Activated T-helper 17 cell treated with anti-CD3 and anti-CD28 coated beads, Interleukin-2, amount 50 U/mL, for 72 hours (primary cell): ENCODE data around the gene NEURL1B. TPM values are rescaled to one million over a fixed set of nuclear protein-coding genes. Genes with fewer than 3 reads are reported as not detected.
"Not testable (repeated sequence)": the region's sequence is repeated elsewhere in the genome, so short reads cannot be mapped to it uniquely, and the experiment has no call there.

Experiments used
- ATAC-seq: fragments of 150-1000 bp; cut with Tn5 transposase; replicated peaks from 2 replicates; pipeline ENCODE4 v1.10.0; 2021; ENCODE audit warnings: mild to moderate bottlenecking, moderate library complexity
- H3K27ac Mint-ChIP-seq: one replicate; pipeline ENCODE4 v1.8.0; 2022; ENCODE audit warnings: mixed read lengths
- H3K27me3 Mint-ChIP-seq: one replicate; pipeline ENCODE4 v1.8.0; 2022; ENCODE audit warnings: mixed read lengths
- H3K36me3 Mint-ChIP-seq: one replicate; pipeline ENCODE4 v1.8.0; 2022; ENCODE audit warnings: low read depth, mild to moderate bottlenecking, mixed read lengths
- H3K4me1 Mint-ChIP-seq: one replicate; pipeline ENCODE4 v1.8.0; 2022; ENCODE audit warnings: mixed read lengths
- H3K4me3 Mint-ChIP-seq: one replicate; pipeline ENCODE4 v1.8.0; 2022; ENCODE audit warnings: mild to moderate bottlenecking, mixed read lengths
- H3K9me3 Mint-ChIP-seq: one replicate; pipeline ENCODE4 v1.8.0; 2022; ENCODE audit warnings: mixed read lengths
- total RNA-seq, 2 donors: library from RNA; stranded (reverse); gene quantifications; one replicate each; pipeline ENCODE4 v1.2.3, GENCODE V29; 2022

NEURL1B gene
- total RNA-seq, result 1 to 10 TPM in 1 of 2 donors, under 1 TPM in 1; 0.52 to 1.2 TPM

GRCh38 chr5:172640822-172641358, at the start of gene NEURL1B:
TSS of gene NEURL1B (plus strand) at chr5:172641263. CDS start at chr5:172641407, 144 bp downstream.
- Mint-ChIP-seq H3K4me3 (peak within 1 kb of the TSS; percentile 30), H3K4me1 (no peaks in the 10 kb centered on the region), H3K36me3 (no peaks in the 10 kb centered on the region), H3K27me3 (peaks cover 28% of the 10 kb centered on the region), H3K9me3 (no peaks in the 10 kb centered on the region), H3K27ac (no peak within 1 kb of the TSS)
- peak; percentile 79 for ATAC-seq

- H3K4me3 Mint-ChIP-seq, result no peak overlapping the region
- H3K27ac Mint-ChIP-seq, result no peak overlapping the region
- no peaks in the 10 kb centered on the region for H3K36me3 Mint-ChIP-seq
- H3K4me1 Mint-ChIP-seq, result no peaks in the 10 kb centered on the region
- H3K27me3 Mint-ChIP-seq, result peaks cover 11% of the 10 kb centered on the region
- H3K9me3 Mint-ChIP-seq, result no peaks in the 10 kb centered on the region
- ATAC-seq, result no peak
These were observed 49.4 kb upstream of the NEURL1B start for GRCh38 chr5:172591636-172592035.

GRCh38 chr5:172592881-172593280, 48.2 kb upstream of the NEURL1B start:
- no peak for ATAC-seq
- no peak overlapping the region for H3K27ac Mint-ChIP-seq
- H3K27me3 Mint-ChIP-seq, result peaks cover 11% of the 10 kb centered on the region
- no peaks in the 10 kb centered on the region for H3K36me3 Mint-ChIP-seq
- no peaks in the 10 kb centered on the region for H3K4me1 Mint-ChIP-seq
- H3K9me3 Mint-ChIP-seq, result no peaks in the 10 kb centered on the region
- H3K4me3 Mint-ChIP-seq, result no peak overlapping the region

- Mint-ChIP-seq H3K4me3 (no peak overlapping the region), H3K4me1 (no peaks in the 10 kb centered on the region), H3K9me3 (no peaks in the 10 kb centered on the region), H3K27ac (no peak overlapping the region), H3K36me3 (no peaks in the 10 kb centered on the region), H3K27me3 (peaks cover 11% of the 10 kb centered on the region)
- ATAC-seq, result no peak
These were observed 47.8 kb upstream of the NEURL1B start for GRCh38 chr5:172593306-172593705.

GRCh38 chr5:172593721-172594235, 47.3 kb upstream of the NEURL1B start:
- H3K36me3 Mint-ChIP-seq, result no peaks in the 10 kb centered on the region
- peaks cover 11% of the 10 kb centered on the region for H3K27me3 Mint-ChIP-seq
- no peak overlapping the region for H3K27ac Mint-ChIP-seq
- ATAC-seq, result no peak
- no peak overlapping the region for H3K4me3 Mint-ChIP-seq
- H3K4me1 Mint-ChIP-seq, result no peaks in the 10 kb centered on the region
- H3K9me3 Mint-ChIP-seq, result no peaks in the 10 kb centered on the region

- peaks cover 11% of the 10 kb centered on the region for H3K27me3 Mint-ChIP-seq
- no peaks in the 10 kb centered on the region for H3K36me3 Mint-ChIP-seq
- H3K9me3 Mint-ChIP-seq, result no peaks in the 10 kb centered on the region
- no peak overlapping the region for H3K4me3 Mint-ChIP-seq
- H3K27ac Mint-ChIP-seq, result no peak overlapping the region
- no peaks in the 10 kb centered on the region for H3K4me1 Mint-ChIP-seq
- no peak for ATAC-seq
These were observed 46.6 kb upstream of the NEURL1B start for GRCh38 chr5:172594431-172594830.

- Mint-ChIP-seq H3K27me3 (peaks cover 11% of the 10 kb centered on the region), H3K27ac (no peak overlapping the region)
- ATAC-seq, result no peak
These were observed 46.1 kb upstream of the NEURL1B start for GRCh38 chr5:172594867-172595466.

GRCh38 chr5:172595596-172596455, 45.2 kb upstream of the NEURL1B start:
- no peaks in the 10 kb centered on the region for H3K4me1 Mint-ChIP-seq
- H3K36me3 Mint-ChIP-seq, result no peaks in the 10 kb centered on the region
- no peaks in the 10 kb centered on the region for H3K9me3 Mint-ChIP-seq
- H3K4me3 Mint-ChIP-seq, result no peak overlapping the region
- H3K27me3 Mint-ChIP-seq, result peaks cover 11% of the 10 kb centered on the region
- no peak overlapping the region for H3K27ac Mint-ChIP-seq
- no peak for ATAC-seq

More at GRCh38 chr5:172594867-172595466, 46.1 kb upstream of the NEURL1B start:
- Mint-ChIP-seq H3K9me3 (no peaks in the 10 kb centered on the region), H3K36me3 (no peaks in the 10 kb centered on the region), H3K4me3 (no peak overlapping the region), H3K4me1 (no peaks in the 10 kb centered on the region)

GRCh38 chr5:172596638-172597231, 44.3 kb upstream of the NEURL1B start:
- Mint-ChIP-seq H3K27me3 (peaks cover 11% of the 10 kb centered on the region), H3K4me1 (no peaks in the 10 kb centered on the region), H3K4me3 (no peak overlapping the region), H3K36me3 (no peaks in the 10 kb centered on the region), H3K27ac (no peak overlapping the region), H3K9me3 (no peaks in the 10 kb centered on the region)
- ATAC-seq, result no peak

- no peak for ATAC-seq
- Mint-ChIP-seq H3K36me3 (no peaks in the 10 kb centered on the region), H3K4me3 (no peak overlapping the region), H3K4me1 (no peaks in the 10 kb centered on the region), H3K27me3 (peaks cover 9% of the 10 kb centered on the region), H3K9me3 (no peaks in the 10 kb centered on the region), H3K27ac (no peak overlapping the region)
These were observed 43.3 kb upstream of the NEURL1B start for GRCh38 chr5:172597755-172598155.

GRCh38 chr5:172598251-172599203, 42.5 kb upstream of the NEURL1B start:
- Mint-ChIP-seq H3K27me3 (peaks cover 7% of the 10 kb centered on the region), H3K4me3 (no peak overlapping the region), H3K9me3 (no peaks in the 10 kb centered on the region), H3K4me1 (no peaks in the 10 kb centered on the region), H3K27ac (no peak overlapping the region), H3K36me3 (no peaks in the 10 kb centered on the region)
- no peak for ATAC-seq

GRCh38 chr5:172599204-172599567, 41.9 kb upstream of the NEURL1B start:
- H3K27ac Mint-ChIP-seq, result no peak overlapping the region
- no peak overlapping the region for H3K4me3 Mint-ChIP-seq
- peaks cover 4% of the 10 kb centered on the region for H3K27me3 Mint-ChIP-seq
- H3K9me3 Mint-ChIP-seq, result no peaks in the 10 kb centered on the region
- ATAC-seq, result no peak
- no peaks in the 10 kb centered on the region for H3K4me1 Mint-ChIP-seq
- H3K36me3 Mint-ChIP-seq, result no peaks in the 10 kb centered on the region

- Mint-ChIP-seq H3K4me3 (no peak overlapping the region), H3K27ac (no peak overlapping the region), H3K9me3 (no peaks in the 10 kb centered on the region), H3K36me3 (no peaks in the 10 kb centered on the region), H3K4me1 (no peaks in the 10 kb centered on the region), H3K27me3 (peaks cover 4% of the 10 kb centered on the region)
- no peak for ATAC-seq
These were observed 40.5 kb upstream of the NEURL1B start for GRCh38 chr5:172600571-172600970.

- not testable (repeated sequence) for H3K27me3 Mint-ChIP-seq, H3K36me3 Mint-ChIP-seq, H3K4me3 Mint-ChIP-seq, H3K27ac Mint-ChIP-seq, H3K4me1 Mint-ChIP-seq, ATAC-seq, H3K9me3 Mint-ChIP-seq
These were observed 39.5 kb upstream of the NEURL1B start for GRCh38 chr5:172601576-172601975.
